ENCODE data around the gene PSMD9.
"Not testable (repeated sequence)": the region's sequence is repeated elsewhere in the genome, so short reads cannot be mapped to it uniquely, and the experiment has no call there.

The PSMD9 gene, protein sequence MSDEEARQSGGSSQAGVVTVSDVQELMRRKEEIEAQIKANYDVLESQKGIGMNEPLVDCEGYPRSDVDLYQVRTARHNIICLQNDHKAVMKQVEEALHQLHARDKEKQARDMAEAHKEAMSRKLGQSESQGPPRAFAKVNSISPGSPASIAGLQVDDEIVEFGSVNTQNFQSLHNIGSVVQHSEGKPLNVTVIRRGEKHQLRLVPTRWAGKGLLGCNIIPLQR

DNA sequence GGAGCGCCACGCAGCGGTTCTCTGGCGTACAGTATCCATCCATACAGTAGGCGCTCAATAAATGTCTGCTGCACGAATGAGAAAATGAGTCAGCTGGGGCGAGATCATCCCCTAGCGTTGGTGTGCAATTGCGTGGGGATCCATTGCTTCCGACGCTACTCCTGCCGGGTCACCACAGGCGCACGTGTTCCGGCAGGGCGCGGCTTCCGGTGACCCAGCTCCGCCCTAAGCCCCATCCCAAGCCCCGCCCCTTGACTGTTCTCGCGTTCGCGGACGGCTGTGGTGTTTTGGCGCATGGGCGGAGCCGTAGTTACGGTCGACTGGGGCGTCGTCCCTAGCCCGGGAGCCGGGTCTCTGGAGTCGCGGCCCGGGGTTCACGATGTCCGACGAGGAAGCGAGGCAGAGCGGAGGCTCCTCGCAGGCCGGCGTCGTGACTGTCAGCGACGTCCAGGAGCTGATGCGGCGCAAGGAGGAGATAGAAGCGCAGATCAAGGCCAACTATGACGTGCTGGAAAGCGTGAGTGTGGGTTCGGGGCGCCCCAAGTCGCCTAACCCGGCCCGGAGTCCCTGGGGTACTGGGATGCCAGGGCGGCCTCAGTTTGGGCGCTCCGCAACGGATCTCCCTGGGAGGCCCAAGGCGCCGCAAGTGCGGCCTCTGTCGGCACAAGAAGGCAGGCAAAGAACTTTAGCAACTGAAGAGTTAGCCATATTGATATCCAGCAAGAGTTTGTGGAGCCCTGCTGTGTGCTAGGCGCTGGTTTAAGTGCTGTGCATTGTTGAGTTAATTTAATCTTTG is at the start of gene PSMD9:
TSS of gene PSMD9 (plus strand) at position 313 of the 796 bp plus-strand sequence. CDS start at position 380, 67 bp downstream.
- Mint-ChIP-seq H3K9me3 (no peaks in the 10 kb centered on the region), H3K4me3 (peak within 1 kb of the TSS; percentile 96), H3K4me1 (ENCODE audit: low read depth) (peaks cover 23% of the 10 kb centered on the region), H3K36me3 (ENCODE audit: low read depth) (peaks cover 5% of the 10 kb centered on the region), H3K27ac (peak within 1 kb of the TSS; percentile 99), H3K27me3 (ENCODE audit: low read depth) (no peaks in the 10 kb centered on the region)

- Mint-ChIP-seq H3K4me3 (peak overlapping the region; percentile 93), H3K27me3 (ENCODE audit: low read depth) (no peaks in the 10 kb centered on the region), H3K4me1 (ENCODE audit: low read depth) (peaks cover 10% of the 10 kb centered on the region), H3K27ac (peak overlapping the region; percentile 77), H3K9me3 (no peaks in the 10 kb centered on the region), H3K36me3 (ENCODE audit: low read depth) (no peaks in the 10 kb centered on the region)
These were observed 49.2 kb upstream of the PSMD9 start for GRCh38 chr12:121839106-121839992.

GRCh38 chr12:121839993-121840761 is 48.4 kb upstream of the PSMD9 start:
- Mint-ChIP-seq H3K4me1 (ENCODE audit: low read depth) (peaks cover 10% of the 10 kb centered on the region), H3K36me3 (ENCODE audit: low read depth) (no peaks in the 10 kb centered on the region), H3K4me3 (peak overlapping the region; percentile 93), H3K9me3 (no peaks in the 10 kb centered on the region), H3K27ac (peak overlapping the region; percentile 77), H3K27me3 (ENCODE audit: low read depth) (no peaks in the 10 kb centered on the region)

GRCh38 chr12:121843236-121843982 is 45.2 kb upstream of the PSMD9 start:
- no peak overlapping the region for H3K4me3 Mint-ChIP-seq
- peaks cover 10% of the 10 kb centered on the region for H3K4me1 Mint-ChIP-seq (ENCODE audit: low read depth)
- no peaks in the 10 kb centered on the region for H3K27me3 Mint-ChIP-seq (ENCODE audit: low read depth)
- H3K27ac Mint-ChIP-seq = no peak overlapping the region
- H3K9me3 Mint-ChIP-seq = no peaks in the 10 kb centered on the region
- no peaks in the 10 kb centered on the region for H3K36me3 Mint-ChIP-seq (ENCODE audit: low read depth)

GRCh38 chr12:121845701-121846100 is 42.9 kb upstream of the PSMD9 start:
- Mint-ChIP-seq H3K4me1 (ENCODE audit: low read depth) (no peaks in the 10 kb centered on the region), H3K27me3 (ENCODE audit: low read depth) (no peaks in the 10 kb centered on the region), H3K36me3 (ENCODE audit: low read depth) (no peaks in the 10 kb centered on the region), H3K4me3 (no peak overlapping the region), H3K27ac (no peak overlapping the region), H3K9me3 (no peaks in the 10 kb centered on the region)

DNA sequence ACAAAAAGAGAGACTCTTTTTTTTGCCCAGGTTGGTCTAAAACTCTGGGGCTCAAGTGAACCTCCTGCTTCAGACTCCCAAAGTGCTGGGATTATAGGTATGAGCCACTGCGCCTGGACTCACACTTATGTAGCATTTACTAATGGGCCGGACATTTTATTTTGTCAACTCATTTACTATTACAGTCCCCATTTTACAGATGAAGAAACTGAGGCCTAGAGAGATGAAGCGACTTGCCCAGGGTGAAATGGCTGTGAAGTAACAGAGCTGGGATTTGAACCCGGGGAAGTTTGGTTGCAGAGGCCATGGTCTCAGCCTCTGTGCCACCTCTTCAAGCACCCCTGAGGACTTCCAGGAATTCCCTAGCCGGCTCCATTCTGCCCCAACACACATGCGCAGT is 39.4 kb upstream of the PSMD9 start:
- Mint-ChIP-seq H3K4me1 (ENCODE audit: low read depth) (no peaks in the 10 kb centered on the region), H3K4me3 (no peak overlapping the region), H3K9me3 (no peaks in the 10 kb centered on the region), H3K36me3 (ENCODE audit: low read depth) (no peaks in the 10 kb centered on the region), H3K27me3 (ENCODE audit: low read depth) (no peaks in the 10 kb centered on the region), H3K27ac (no peak overlapping the region)

DNA sequence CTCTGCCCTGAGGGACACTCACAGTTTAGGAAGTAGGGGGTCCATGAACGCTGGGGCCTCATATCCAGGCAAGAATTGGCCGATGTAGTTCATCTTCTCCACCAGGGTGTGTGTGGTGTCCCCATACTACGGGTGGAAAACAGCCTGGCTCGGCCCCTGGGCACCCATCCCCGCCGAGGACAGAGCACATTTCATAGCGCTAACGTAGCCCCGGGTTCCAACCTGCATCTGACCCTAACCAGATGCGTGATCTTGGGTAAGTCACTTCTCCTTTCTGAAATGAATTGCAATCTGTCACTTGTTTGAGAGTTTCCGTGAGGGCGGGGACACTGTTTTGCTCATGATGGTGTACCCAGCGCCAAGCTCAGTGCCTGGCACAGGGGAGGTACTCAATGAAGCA is 38.9 kb upstream of the PSMD9 start:
- Mint-ChIP-seq H3K36me3 (ENCODE audit: low read depth) (no peaks in the 10 kb centered on the region), H3K4me3 (no peak overlapping the region), H3K4me1 (ENCODE audit: low read depth) (no peaks in the 10 kb centered on the region), H3K9me3 (no peaks in the 10 kb centered on the region), H3K27ac (no peak overlapping the region), H3K27me3 (ENCODE audit: low read depth) (no peaks in the 10 kb centered on the region)

DNA sequence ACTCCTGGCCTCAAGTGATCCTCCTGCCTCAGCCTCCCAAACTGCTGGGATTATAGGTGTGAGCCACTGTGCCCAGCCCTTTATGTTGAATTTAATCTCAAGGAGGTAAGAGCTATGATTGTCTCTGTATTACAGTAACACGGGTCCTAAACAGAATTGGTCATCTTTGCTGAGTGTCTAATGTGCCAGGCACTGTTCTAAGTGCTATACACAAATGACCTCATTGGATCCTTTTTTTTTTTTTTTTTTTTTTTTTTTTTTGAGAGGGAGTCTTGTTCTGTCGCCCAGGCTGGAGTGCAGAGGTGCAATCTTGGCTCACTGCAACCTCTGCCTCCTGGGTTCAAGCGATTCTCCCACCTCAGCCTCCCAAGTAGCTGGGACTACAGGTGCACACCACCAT is 36.2 kb upstream of the PSMD9 start:
- not testable (repeated sequence) for H3K27ac Mint-ChIP-seq; H3K27me3 Mint-ChIP-seq (ENCODE audit: low read depth); H3K36me3 Mint-ChIP-seq (ENCODE audit: low read depth); H3K4me3 Mint-ChIP-seq; H3K4me1 Mint-ChIP-seq (ENCODE audit: low read depth); H3K9me3 Mint-ChIP-seq

DNA sequence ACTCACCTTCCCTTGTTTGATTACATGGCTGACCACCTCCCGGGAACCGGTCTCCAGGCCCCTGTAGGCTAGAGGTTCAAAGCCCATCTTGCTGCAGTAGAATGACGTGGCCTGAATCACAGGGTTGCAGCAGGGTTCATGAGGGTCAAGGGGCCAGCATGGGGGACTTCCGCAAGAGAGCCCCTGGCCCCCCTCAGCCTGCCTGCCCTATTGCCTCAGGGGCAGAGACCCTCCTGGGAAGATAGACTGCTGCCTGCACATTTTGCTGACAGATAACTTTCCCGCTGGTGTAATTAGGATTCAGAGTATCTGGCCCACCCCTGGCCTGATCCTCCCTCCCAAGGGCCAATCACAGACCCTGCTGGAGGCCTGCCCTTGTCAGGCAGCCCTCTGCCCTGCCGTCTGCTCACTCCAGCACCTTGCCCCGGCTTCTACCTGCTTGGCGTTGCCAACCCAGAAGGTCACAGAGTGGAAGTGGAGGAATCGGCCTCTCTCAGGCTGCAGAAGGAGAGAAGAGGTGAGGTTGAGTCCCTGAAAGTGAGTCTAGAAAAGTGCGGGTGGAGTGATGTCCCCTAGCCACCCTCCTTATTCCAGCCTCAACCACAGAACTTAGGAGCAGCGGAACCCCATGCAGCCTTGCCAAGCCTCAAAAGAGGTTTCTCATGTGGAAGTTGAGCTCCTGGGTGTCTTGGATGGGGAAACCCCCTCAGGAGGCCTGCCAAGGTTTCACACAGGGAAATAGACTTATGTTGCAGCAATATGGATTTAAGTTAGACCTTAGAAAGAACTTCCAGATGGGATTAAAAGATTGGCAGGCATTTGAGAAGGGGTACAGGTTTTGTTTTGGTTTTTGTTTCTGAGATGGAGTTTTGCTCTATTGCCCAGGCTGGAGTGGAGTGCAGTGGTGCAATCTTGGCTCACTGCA is 31.0 kb upstream of the PSMD9 start:
- Mint-ChIP-seq H3K27ac (no peak overlapping the region), H3K36me3 (ENCODE audit: low read depth) (no peaks in the 10 kb centered on the region), H3K9me3 (no peaks in the 10 kb centered on the region), H3K27me3 (ENCODE audit: low read depth) (no peaks in the 10 kb centered on the region), H3K4me1 (ENCODE audit: low read depth) (no peaks in the 10 kb centered on the region), H3K4me3 (no peak overlapping the region)

DNA sequence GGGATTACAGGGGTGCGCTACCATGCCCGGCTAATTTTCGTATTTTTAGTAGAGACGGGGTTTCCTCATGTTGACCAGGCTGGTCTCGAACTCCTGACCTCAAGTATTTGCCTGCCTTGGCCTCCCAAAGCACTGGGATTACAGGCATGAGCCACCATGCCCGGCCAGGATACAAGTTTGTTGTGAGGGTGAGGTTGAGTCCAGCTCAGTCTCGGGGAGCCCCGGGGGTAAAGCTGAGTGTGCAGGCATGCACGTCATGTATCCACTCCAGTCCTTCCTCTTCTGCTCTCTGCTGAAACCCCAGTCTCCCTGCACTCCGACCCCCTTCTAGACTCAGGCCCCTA is 30.3 kb upstream of the PSMD9 start:
- H3K27ac Mint-ChIP-seq = peak overlapping the region; percentile 36
- H3K4me3 Mint-ChIP-seq = no peak overlapping the region
- H3K9me3 Mint-ChIP-seq = no peaks in the 10 kb centered on the region
- H3K27me3 Mint-ChIP-seq (ENCODE audit: low read depth) = no peaks in the 10 kb centered on the region
- H3K4me1 Mint-ChIP-seq (ENCODE audit: low read depth) = no peaks in the 10 kb centered on the region
- H3K36me3 Mint-ChIP-seq (ENCODE audit: low read depth) = no peaks in the 10 kb centered on the region

DNA sequence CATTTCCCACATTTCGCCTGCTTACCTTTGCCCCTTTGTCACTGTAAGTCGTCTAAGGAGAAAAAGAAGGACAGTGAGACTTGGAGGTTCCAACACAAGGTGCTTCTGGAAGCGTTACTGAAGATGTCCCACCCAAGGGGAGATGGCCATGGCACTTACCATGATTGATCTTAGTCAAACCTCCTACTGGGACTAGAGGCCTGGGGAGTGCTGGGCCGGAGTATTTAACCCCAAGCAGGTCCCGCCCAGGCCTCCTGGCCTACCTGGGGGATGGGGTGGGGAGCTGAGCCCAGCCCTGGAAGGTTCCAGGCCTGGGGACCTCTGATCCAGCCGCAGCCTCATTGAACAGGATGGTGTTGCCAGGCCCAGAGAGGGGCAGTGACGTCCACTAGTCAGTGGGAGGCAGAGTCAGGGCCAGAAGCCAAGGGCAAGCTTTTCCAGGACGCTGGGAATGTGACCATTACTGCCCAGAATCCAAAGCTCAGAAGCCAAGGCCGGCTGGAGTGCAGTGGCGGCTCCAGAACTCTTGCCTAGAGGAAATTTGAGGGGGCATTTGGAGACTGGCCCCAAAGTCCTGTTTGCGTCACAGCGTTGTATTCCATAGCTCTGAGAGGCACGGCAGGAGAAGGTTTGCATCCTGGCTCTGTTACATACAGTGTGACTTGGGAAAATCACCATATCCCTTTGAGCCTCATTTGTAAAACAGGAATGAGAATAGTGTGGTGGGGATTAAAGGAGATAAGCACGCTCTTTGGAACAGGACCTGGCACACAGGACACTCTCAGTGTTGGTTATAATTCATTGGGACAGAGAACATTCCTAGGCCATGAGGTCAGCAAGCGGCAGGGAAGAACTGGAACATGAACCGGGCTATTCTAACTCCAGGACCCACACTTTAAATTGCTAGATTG is 29.7 kb upstream of the PSMD9 start, which contains the start of gene HPD:
TSS of gene HPD (minus strand) at position 198 of the 911 bp plus-strand sequence. CDS start at position 162, 36 bp downstream.
- peak within 1 kb of the TSS; percentile 36 for H3K27ac Mint-ChIP-seq
- no peaks in the 10 kb centered on the region for H3K4me1 Mint-ChIP-seq (ENCODE audit: low read depth)
- no peaks in the 10 kb centered on the region for H3K36me3 Mint-ChIP-seq (ENCODE audit: low read depth)
- no peaks in the 10 kb centered on the region for H3K27me3 Mint-ChIP-seq (ENCODE audit: low read depth)
- no peak within 1 kb of the TSS for H3K4me3 Mint-ChIP-seq
- H3K9me3 Mint-ChIP-seq = no peaks in the 10 kb centered on the region

GRCh38 chr12:121860257-121860656 is 28.3 kb upstream of the PSMD9 start:
- no peak overlapping the region for H3K4me3 Mint-ChIP-seq
- no peak overlapping the region for H3K27ac Mint-ChIP-seq
- no peaks in the 10 kb centered on the region for H3K27me3 Mint-ChIP-seq (ENCODE audit: low read depth)
- H3K9me3 Mint-ChIP-seq = no peaks in the 10 kb centered on the region
- H3K4me1 Mint-ChIP-seq (ENCODE audit: low read depth) = no peaks in the 10 kb centered on the region
- H3K36me3 Mint-ChIP-seq (ENCODE audit: low read depth) = no peaks in the 10 kb centered on the region
